MM.1S (cell line): ENCODE data around the gene FBLN2.

Experiments used
- DNase-seq: peaks from one replicate; pipeline ENCODE4 v3.0.0-alpha.2; 2015
- H2AFZ ChIP-seq: fragments of 300-600 bp; sonication (generic); 2 replicates; pipeline ENCODE4 v1.6.0; 2016; ENCODE audit warnings: antibody characterized with exemption, low read length
- H3F3A ChIP-seq: fragments of 300-600 bp; sonication (generic); 2 replicates; pipeline ENCODE4 v1.6.1; 2016; ENCODE audit warnings: mild to moderate bottlenecking, antibody characterized with exemption, low read length, moderate library complexity, mixed read lengths; ENCODE audit not compliant: insufficient read depth
- H3K27ac ChIP-seq: fragments of 300-600 bp; sonication (generic); 2 replicates; pipeline ENCODE4 v1.5.1; 2016; ENCODE audit warnings: mild to moderate bottlenecking, low read length
- H3K27me3 ChIP-seq: fragments of 300-600 bp; sonication (generic); replicated peaks from 2 replicates; pipeline ENCODE4 v1.6.0; 2016; ENCODE audit warnings: low read length; ENCODE audit not compliant: insufficient read depth
- H3K36me3 ChIP-seq: fragments of 300-600 bp; sonication (generic); replicated peaks from 2 replicates; pipeline ENCODE4 v1.6.1; 2016; ENCODE audit warnings: mild to moderate bottlenecking, low read length, mixed read lengths; ENCODE audit not compliant: insufficient read depth
- H3K4me1 ChIP-seq: fragments of 300-600 bp; sonication (generic); 2 replicates; pipeline ENCODE4 v1.6.1; 2016; ENCODE audit warnings: low read length, mixed read lengths
- H3K4me2 ChIP-seq: fragments of 300-600 bp; sonication (generic); 2 replicates; pipeline ENCODE4 v1.6.0; 2016; ENCODE audit warnings: low read depth, low read length
- H3K4me3 ChIP-seq: fragments of 300-600 bp; sonication (generic); 2 replicates; pipeline ENCODE4 v1.5.1; 2016; ENCODE audit warnings: low read length, mixed read lengths
- H3K79me2 ChIP-seq: fragments of 300-600 bp; sonication (generic); 2 replicates; pipeline ENCODE4 v1.6.1; 2016; ENCODE audit warnings: mixed run types, low read length, mixed read lengths
- H3K9ac ChIP-seq: fragments of 300-600 bp; sonication (generic); 2 replicates; pipeline ENCODE4 v1.6.1; 2016; ENCODE audit warnings: low read length, mixed read lengths
- H3K9me2 ChIP-seq: fragments of 300-600 bp; sonication (generic); replicated peaks from 2 replicates; pipeline ENCODE4 v1.6.1; 2016; ENCODE audit warnings: mild to moderate bottlenecking, low read length, mixed read lengths; ENCODE audit not compliant: insufficient read depth
- H3K9me3 ChIP-seq: fragments of 300-600 bp; sonication (generic); replicated peaks from 2 replicates; pipeline ENCODE4 v1.6.1; 2016; ENCODE audit warnings: mild to moderate bottlenecking, low read length, mixed read lengths; ENCODE audit not compliant: insufficient read depth
- H4K20me1 ChIP-seq: fragments of 300-600 bp; sonication (generic); 2 replicates; pipeline ENCODE4 v1.6.1; 2016; ENCODE audit warnings: mild to moderate bottlenecking, low read length, moderate library complexity, mixed read lengths; ENCODE audit not compliant: insufficient read depth
- EZH2 ChIP-seq: fragments of 300-600 bp; sonication (generic); optimal IDR thresholded peaks from 2 replicates; pipeline ENCODE3; 2017; ENCODE audit warnings: low read depth, mild to moderate bottlenecking, antibody characterized with exemption, low read length, mixed read lengths
- EZH2phosphoT487 ChIP-seq: fragments of 300-600 bp; sonication (generic); IDR thresholded peaks from 2 replicates; pipeline ENCODE4 v1.6.1; 2018; ENCODE audit warnings: antibody characterized with exemption, low read length
- TF ChIP-seq, protein P1 (sequence below): fragments of 300-600 bp; sonication (generic); IDR thresholded peaks from 2 replicates; pipeline ENCODE4 v1.5.1; 2016; ENCODE audit warnings: antibody characterized with exemption, low read length, mixed read lengths

FBLN2 gene

DNA sequence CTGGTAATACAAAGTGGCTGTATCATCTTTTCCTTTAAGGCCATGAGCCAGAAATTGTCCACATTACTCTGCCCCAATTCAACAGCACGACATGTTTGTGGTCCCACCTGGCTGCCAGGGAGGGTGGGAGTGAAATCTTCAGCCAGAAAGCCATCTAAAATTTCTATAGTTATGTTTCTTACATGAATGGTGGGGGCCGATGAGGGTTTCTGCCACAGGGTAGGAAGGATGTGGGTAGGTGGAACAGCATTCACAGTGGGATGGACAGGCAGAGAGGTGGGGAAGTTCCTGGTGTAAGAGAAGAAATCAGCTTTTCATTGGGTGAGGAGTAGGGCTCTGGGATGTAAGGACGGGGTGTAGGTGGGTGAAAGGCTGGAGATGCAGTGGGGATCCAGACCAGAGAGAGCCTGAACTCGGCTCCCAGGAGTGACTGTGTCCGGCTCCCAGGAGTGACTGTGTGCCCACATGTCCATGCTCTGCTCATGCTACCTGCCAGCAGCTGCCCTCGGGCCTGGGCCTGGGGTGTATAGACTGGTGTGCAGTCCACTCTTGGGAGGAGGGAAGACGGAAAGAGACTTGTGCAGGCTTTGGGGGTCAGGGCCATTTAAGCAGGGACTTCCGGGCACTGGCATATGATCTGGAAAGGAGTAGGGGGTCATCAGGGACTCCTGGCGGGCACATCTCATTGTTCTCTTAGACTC is 3.8 kb upstream of the FBLN2 start:
- Histone ChIP-seq H3K4me1 (no peaks in the 10 kb centered on the region), H3K4me2 (no peak overlapping the region), H3K9ac (no peak overlapping the region), H3K4me3 (no peak overlapping the region), H3K9me3 (no peaks in the 10 kb centered on the region), H3K79me2 (no peaks in the 10 kb centered on the region), H2AFZ (no peak overlapping the region), H3K27ac (no peak overlapping the region), H4K20me1 (no peaks in the 10 kb centered on the region), H3F3A (no peaks in the 10 kb centered on the region), H3K9me2 (no peaks in the 10 kb centered on the region), H3K27me3 (peaks cover 86% of the 10 kb centered on the region), H3K36me3 (no peaks in the 10 kb centered on the region)
- TF ChIP-seq, protein P1, sequence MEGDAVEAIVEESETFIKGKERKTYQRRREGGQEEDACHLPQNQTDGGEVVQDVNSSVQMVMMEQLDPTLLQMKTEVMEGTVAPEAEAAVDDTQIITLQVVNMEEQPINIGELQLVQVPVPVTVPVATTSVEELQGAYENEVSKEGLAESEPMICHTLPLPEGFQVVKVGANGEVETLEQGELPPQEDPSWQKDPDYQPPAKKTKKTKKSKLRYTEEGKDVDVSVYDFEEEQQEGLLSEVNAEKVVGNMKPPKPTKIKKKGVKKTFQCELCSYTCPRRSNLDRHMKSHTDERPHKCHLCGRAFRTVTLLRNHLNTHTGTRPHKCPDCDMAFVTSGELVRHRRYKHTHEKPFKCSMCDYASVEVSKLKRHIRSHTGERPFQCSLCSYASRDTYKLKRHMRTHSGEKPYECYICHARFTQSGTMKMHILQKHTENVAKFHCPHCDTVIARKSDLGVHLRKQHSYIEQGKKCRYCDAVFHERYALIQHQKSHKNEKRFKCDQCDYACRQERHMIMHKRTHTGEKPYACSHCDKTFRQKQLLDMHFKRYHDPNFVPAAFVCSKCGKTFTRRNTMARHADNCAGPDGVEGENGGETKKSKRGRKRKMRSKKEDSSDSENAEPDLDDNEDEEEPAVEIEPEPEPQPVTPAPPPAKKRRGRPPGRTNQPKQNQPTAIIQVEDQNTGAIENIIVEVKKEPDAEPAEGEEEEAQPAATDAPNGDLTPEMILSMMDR, result no peak
- TF ChIP-seq EZH2, result no peak
- no peak for TF ChIP-seq EZH2phosphoT487
- DNase-seq, result no peak

- no peaks in the 10 kb centered on the region for H3K4me1 ChIP-seq
These were observed 2.9 kb upstream of the FBLN2 start for GRCh38 chr3:13545952-13546454.

GRCh38 chr3:13546667-13547171 is 2.2 kb upstream of the FBLN2 start:
- H3F3A ChIP-seq, result no peaks in the 10 kb centered on the region
- TF ChIP-seq EZH2 (no peak), EZH2phosphoT487 (no peak)
- TF ChIP-seq, protein P1, result no peak
- H4K20me1 ChIP-seq, result no peaks in the 10 kb centered on the region
- no peak overlapping the region for H2AFZ ChIP-seq
- no peaks in the 10 kb centered on the region for H3K4me1 ChIP-seq
- no peak for DNase-seq
- no peaks in the 10 kb centered on the region for H3K9me2 ChIP-seq
- no peak overlapping the region for H3K4me3 ChIP-seq
- no peak overlapping the region for H3K4me2 ChIP-seq
- H3K9ac ChIP-seq, result no peak overlapping the region
- H3K79me2 ChIP-seq, result no peaks in the 10 kb centered on the region
- no peaks in the 10 kb centered on the region for H3K36me3 ChIP-seq
- H3K9me3 ChIP-seq, result no peaks in the 10 kb centered on the region
- H3K27me3 ChIP-seq, result peaks cover 85% of the 10 kb centered on the region
- H3K27ac ChIP-seq, result no peak overlapping the region

More at GRCh38 chr3:13545952-13546454, 2.9 kb upstream of the FBLN2 start:
- no peak overlapping the region for H3K27ac ChIP-seq
- H3K9ac ChIP-seq, result no peak overlapping the region
- H4K20me1 ChIP-seq, result no peaks in the 10 kb centered on the region
- no peaks in the 10 kb centered on the region for H3K36me3 ChIP-seq
- no peaks in the 10 kb centered on the region for H3K9me3 ChIP-seq
- no peak overlapping the region for H2AFZ ChIP-seq
- H3K4me2 ChIP-seq, result no peak overlapping the region
- peaks cover 86% of the 10 kb centered on the region for H3K27me3 ChIP-seq
- DNase-seq, result no peak
- H3K9me2 ChIP-seq, result no peaks in the 10 kb centered on the region
- H3K4me3 ChIP-seq, result no peak overlapping the region
- TF ChIP-seq EZH2phosphoT487 (no peak), EZH2 (no peak)
- TF ChIP-seq, protein P1, result no peak
- H3F3A ChIP-seq, result no peaks in the 10 kb centered on the region
- no peaks in the 10 kb centered on the region for H3K79me2 ChIP-seq
